LoVo (cell line): ENCODE measurements around the gene HS6ST1.
"Not testable (repeated sequence)": the region's sequence is repeated elsewhere in the genome, so short reads cannot be mapped to it uniquely, and the experiment has no call there.

Experiments
- DNase-seq: peaks from one replicate; pipeline ENCODE4 v3.0.0-alpha.2; 2016; ENCODE audit warnings: low spot score

Gene HS6ST1

GRCh38 chr2:128267197-128267596 lies 51.5 kb downstream of the HS6ST1 start:
- DNase-seq = not testable (repeated sequence)

DNA sequence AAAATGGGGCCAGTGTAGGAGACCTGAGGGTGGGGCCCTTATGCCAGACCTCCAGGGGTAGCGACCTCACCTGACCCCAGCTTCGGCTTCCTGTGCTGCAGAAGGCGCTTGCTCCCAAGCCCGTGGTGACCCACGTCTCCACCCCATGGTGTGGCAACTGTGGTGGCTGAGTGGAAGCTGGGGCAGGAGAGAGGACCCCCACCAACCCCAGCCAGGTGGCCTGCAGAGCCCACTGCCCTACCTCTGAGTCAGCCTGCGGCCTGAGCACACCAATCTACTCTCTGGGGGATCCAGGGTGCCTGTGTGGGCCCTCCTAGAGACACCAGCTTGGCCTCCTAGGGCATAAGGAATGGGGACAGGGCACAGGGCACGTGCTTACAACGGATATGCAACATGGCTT lies 52.2 kb downstream of the HS6ST1 start:
- not testable (repeated sequence) for DNase-seq

DNA sequence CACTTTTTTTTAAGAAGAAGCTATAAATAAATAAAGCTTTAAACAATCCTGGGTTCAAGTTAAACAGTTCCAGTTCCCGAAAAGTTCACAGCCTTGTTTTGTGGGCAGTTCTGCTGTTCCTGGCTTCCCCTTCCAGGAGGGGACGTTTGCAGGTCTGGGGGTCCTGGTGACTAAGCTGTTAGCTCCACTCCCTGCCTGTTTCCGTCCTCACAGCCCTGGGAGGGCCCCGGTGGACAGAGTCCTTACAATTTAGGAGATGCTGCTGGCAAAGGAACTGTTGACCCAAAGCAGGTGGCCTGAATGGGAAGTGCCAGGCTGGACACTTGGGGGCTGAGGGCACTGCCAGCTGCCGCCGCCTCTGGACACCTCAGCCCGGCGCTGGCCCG lies 53.1 kb downstream of the HS6ST1 start:
- DNase-seq = not testable (repeated sequence)

GRCh38 chr2:128264881-128265607 lies 53.6 kb downstream of the HS6ST1 start:
- DNase-seq = no peak

DNA sequence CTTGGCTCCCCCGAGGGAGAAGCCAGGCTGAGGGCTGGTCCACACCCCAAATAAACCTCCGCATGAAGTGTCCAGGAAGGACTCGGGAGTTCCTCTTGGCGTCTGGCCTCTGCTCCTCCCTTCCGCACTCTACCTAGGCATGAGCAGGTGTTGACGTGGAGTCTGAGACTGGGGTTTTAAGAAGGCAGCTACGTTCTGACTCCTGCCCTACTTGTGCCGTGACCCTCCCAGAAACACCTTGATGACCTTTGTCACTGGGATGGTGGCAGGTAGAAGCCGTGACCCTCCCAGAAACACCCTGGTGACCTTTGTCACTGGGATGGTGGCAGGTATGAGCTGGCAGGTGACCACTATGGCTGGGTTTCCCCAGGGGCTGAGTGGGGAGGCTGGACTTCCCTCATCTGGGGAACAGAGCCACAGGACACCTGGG lies 54.8 kb downstream of the HS6ST1 start:
- no peak for DNase-seq

GRCh38 chr2:128262315-128263253 lies 56.1 kb downstream of the HS6ST1 start:
- no peak for DNase-seq

GRCh38 chr2:128261245-128262128 lies 57.2 kb downstream of the HS6ST1 start:
- no peak for DNase-seq

DNA sequence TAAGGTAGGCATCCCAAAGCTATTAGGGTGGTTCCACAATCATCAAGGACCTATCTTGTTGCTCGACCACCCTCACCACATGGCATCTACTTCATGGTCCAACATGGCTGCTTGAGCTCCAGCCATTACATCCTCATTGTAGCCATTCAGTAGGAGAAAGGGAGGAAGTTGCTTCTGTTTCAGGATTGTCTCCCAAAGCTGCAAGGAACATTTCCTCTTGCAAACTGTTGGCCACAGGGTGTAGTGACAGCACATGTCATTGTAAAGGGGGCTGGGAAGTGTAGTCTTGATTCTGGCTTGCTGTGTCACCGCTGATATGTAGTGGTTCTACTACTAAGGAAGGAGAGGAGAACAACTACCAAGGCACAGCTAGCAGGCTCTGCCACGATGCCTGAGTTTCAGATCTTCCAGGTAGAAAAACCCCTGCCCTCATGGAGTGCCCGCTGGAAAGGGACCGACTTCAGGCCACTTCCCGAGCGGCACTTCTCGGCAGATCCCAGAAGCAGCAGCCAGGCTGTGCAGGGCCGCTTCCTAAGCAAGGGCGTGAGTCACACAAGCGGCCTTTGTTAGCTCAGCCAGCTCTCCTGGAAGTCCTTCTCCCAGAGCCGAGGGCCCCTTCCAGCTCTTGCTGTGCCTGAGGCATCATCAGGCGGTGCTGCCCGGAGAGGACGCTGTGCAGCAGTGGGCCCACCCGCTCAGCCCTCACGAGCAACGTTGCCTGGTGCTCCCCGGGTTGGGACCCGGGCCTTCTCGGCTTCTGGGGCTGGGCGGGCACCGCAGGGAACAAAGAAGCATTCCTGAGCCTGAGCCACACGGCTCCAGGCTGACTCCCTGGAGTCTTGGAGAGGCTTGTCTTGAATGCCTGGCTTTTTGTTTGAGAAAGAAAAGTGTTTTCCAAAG lies 58.2 kb downstream of the HS6ST1 start:
- DNase-seq = no peak

DNA sequence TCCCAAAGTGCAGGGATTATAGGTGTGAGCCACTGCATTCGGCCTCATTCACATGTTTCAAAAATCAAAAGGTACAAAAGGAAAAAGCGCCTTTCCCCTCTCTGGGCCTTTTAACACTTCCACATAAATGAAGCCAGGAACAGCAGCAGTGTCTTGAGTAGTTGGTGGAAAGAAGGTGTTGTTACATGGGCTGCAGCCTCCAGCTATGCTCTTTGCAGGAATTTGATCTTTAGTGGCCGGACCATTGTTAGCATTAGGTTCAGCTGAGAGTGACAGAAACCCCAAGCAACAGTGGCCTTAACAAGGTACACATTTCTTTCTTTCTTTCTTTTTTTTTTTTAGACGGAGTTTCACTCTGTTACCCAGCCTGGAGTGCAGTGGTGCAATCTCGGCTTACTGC lies 59.1 kb downstream of the HS6ST1 start:
- DNase-seq = no peak

- no peak for DNase-seq
Measured at GRCh38 chr2:128258218-128258617, 60.5 kb downstream of the HS6ST1 start.

- DNase-seq = no peak
Measured at GRCh38 chr2:128252501-128252900, 66.2 kb downstream of the HS6ST1 start.

- not testable (repeated sequence) for DNase-seq
Measured at GRCh38 chr2:128252086-128252485, 66.6 kb downstream of the HS6ST1 start.

DNA sequence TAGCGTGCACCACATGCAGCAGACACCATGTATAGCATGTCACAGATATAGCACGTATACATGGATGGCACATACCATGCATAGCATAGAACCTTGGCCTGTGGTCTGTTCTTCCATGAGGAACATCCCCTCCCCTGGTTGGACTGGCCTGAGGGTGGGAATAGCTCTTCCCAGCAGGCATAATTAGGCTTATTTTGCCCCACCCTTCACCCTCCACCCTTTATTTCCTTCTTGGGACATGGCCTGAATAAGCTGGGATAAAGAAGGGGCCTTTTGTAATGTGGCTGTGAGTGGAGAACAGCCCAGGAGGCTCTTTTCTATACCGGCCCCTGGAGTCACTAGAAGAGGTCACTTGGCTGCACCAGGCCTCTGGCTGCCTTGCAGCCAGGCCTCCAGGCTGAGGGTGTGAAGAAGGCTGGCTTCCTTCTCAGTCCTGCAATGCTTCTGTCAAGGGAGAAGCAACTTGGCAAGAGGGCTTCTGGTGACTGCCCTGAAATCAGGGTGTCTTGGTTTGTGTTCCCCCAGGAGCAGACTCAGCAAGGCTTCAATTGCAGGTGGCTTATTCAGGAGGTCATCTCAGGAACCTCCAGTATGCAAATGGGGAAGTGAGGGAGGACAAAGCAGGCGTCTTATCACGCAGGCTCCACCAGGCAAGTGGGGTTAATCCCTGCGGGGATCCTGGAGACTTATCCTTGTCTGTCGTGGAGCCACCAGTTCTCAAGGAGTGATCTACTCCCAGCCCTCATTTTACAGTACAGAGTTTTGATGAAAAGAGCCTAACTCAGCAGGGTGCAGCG lies 68.2 kb downstream of the HS6ST1 start:
- DNase-seq = no peak

DNA sequence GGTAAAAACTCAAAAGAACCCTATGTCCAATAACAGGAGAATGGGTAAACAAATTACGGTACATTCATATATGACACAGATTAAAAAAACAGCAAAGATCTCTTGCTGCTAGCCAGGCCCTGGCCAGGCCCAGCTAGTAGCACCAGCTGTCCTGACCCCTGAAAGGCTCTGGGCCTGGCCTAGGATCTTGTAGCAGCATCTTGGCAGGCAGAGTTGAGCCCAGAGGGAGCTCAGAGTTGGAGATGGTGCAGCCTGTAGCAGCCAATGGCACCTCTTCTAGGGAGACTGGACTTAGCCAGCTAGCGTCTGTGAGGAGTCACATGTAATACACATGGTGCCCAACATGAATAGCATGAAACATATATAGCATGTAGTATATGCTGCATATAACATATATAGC lies 69.1 kb downstream of the HS6ST1 start:
- no peak for DNase-seq

- no peak for DNase-seq
Measured at GRCh38 chr2:128245813-128246212, 72.9 kb downstream of the HS6ST1 start.

GRCh38 chr2:128241896-128242295 lies 76.8 kb downstream of the HS6ST1 start:
- no peak for DNase-seq

DNA sequence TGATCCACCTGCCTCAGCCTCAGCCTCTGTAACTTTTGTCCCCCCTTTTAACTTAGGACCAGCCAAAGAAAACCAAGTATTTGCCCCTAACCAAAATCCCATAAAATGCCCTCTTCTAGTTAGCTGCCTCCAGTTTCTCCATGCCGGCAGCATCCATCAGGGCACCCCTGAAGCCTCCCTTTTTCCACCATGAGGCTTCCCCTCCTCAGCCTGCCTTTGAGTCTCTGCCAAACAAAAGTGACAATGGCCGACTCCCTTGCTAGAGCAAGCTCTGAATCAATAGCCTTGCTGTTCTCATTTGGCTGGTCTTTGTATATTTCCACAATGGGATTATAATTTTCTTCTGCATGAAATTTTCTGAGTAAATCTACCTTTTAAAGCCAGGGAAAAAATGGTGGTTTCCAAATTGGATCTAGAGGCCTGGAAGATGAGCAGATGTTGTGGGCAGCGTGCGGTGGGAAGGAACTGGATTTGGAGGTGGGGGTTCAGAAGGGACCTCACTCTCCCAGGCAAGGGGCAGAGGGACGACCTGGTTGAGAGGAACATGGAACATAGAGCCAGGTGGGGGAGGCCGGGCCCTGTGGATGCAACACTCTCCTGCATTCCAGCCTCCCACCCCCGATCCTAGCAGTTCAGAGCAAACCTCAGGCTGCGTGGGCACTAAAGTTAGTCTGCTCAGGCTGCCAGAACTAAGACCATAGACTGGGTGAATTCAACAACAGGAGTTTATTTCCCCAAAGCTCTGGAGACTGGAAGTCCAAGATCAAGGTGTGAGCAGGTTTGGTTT lies 80.6 kb downstream of the HS6ST1 start:
- no peak for DNase-seq

- DNase-seq = no peak
Measured at GRCh38 chr2:128237081-128237534, 81.6 kb downstream of the HS6ST1 start.

DNA sequence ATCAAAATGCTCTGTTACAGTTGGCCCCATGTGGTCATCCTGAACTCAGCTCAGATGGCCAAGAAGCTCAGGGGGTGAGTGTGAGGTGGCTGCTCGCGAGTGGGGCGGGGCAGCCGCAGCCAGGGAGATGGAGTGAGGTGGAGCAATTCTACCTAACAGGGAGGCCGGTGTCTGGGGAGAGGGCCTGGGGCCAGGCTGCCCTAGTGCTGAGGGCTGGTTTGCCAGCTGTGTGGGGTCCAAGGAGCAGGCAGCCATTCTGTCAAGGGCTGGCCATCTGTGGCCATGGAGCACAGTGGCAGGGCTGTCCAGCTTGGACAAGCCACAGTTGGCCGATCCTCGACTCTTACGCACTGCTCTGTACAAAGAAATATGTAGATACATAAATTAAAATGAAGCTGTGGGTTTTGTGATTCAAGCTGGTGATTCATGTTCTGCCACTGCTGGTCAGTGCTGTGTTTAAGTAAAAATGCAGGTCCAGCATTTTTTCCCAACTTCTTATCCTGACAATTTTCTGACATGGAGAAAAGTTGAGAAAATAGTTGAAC lies 82.1 kb downstream of the HS6ST1 start:
- DNase-seq = no peak
